Measurements from ENCODE around the gene HTR1B.

DNA sequence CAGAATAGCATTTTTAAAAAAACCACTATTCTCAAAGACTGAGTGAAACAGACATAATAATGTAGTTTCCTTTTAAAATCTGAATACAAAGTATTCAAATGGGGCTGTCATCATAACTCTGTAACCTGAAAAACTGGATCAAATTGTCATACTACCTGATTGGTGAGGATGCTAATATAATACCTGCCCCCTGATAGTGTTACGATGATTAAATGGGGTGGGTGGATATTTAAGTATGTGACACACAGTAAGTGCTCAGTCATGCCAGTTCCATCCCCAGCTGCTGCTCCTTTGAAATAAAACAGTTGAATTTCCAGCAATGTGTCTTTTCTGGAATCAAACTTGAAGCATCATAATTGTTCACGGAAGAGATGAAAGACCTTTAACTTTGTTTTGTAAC, 8.9 kb downstream of the HTR1B start:
- TF ChIP-seq, protein P1, sequence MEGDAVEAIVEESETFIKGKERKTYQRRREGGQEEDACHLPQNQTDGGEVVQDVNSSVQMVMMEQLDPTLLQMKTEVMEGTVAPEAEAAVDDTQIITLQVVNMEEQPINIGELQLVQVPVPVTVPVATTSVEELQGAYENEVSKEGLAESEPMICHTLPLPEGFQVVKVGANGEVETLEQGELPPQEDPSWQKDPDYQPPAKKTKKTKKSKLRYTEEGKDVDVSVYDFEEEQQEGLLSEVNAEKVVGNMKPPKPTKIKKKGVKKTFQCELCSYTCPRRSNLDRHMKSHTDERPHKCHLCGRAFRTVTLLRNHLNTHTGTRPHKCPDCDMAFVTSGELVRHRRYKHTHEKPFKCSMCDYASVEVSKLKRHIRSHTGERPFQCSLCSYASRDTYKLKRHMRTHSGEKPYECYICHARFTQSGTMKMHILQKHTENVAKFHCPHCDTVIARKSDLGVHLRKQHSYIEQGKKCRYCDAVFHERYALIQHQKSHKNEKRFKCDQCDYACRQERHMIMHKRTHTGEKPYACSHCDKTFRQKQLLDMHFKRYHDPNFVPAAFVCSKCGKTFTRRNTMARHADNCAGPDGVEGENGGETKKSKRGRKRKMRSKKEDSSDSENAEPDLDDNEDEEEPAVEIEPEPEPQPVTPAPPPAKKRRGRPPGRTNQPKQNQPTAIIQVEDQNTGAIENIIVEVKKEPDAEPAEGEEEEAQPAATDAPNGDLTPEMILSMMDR (IDR thresholded peaks at IDR 0.05; ENCODE audit: poor library complexity): no peak
- TF ChIP-seq EZH2 (IDR thresholded peaks at IDR 0.05; ENCODE audit: borderline replicate concordance): no peak
- TF ChIP-seq EZH2phosphoT487 (IDR thresholded peaks at IDR 0.05; ENCODE audit: low read depth, severe bottlenecking, unreplicated experiment): no peak

Data from hepatocyte (in vitro differentiated cells).